Activated CD8-positive, alpha-beta T cell treated with anti-CD3 and anti-CD28 coated beads for 36 hours (primary cell): Measurements from ENCODE around the gene ZNF276. TPM values are rescaled to one million over a fixed set of nuclear protein-coding genes. Genes with fewer than 3 reads are reported as not detected.

Source experiments
- ATAC-seq: fragments of 200-7000 bp; cut with Tn5 transposase; one replicate; pipeline ENCODE4 v1.10.0; 2021; ENCODE audit warnings: mild to moderate bottlenecking, moderate library complexity
- CTCF ChIA-PET: fragments of 350-600 bp; sonication (Branson Sonifier 250); formaldehyde crosslinking; loops from one replicate; lab custom pipeline; 2021; ENCODE audit warnings: antibody characterized with exemption; lab: Charles Lee
- POLR2A ChIA-PET: fragments of 350-600 bp; sonication (Branson Sonifier 250); formaldehyde crosslinking; loops from one replicate; lab custom pipeline; 2021; ENCODE audit warnings: antibody characterized with exemption; lab: Charles Lee
- DNase-seq: peaks from one replicate; pipeline ENCODE4 v3.0.0-alpha.2; 2020
- H3K27ac Mint-ChIP-seq: one replicate; pipeline ENCODE4 v1.8.0; 2021; ENCODE audit warnings: mild to moderate bottlenecking, mixed read lengths
- H3K27me3 Mint-ChIP-seq: one replicate; pipeline ENCODE4 v1.8.0; 2021; ENCODE audit warnings: mixed read lengths
- H3K36me3 Mint-ChIP-seq: one replicate; pipeline ENCODE4 v1.8.0; 2021; ENCODE audit warnings: low read depth, mixed read lengths
- H3K4me1 Mint-ChIP-seq: one replicate; pipeline ENCODE4 v1.8.0; 2021; ENCODE audit warnings: low read depth, mixed read lengths
- H3K4me3 Mint-ChIP-seq: one replicate; pipeline ENCODE4 v1.8.0; 2021; ENCODE audit warnings: mild to moderate bottlenecking, moderate library complexity, mixed read lengths
- H3K9me3 Mint-ChIP-seq: one replicate; pipeline ENCODE4 v1.8.0; 2021; ENCODE audit warnings: mixed read lengths
- CTCF ChIP-seq: fragments of 200-600 bp; IDR thresholded peaks from one replicate; pipeline ENCODE4 v1.8.0; 2022; ENCODE audit warnings: antibody characterized with exemption, mild to moderate bottlenecking
- intact Hi-C: fragments of 100-400 bp; cut with micrococcal nuclease; formaldehyde crosslinking; loops from one replicate; pipeline ENCODE4 v1.10.0; 2022
- total RNA-seq, 2 experiments: library from RNA; stranded (reverse); gene quantifications; one replicate each; pipeline ENCODE4 v1.2.3, GENCODE V29; 2021

The ZNF276 gene
- total RNA-seq, 2 experiments from 2014 or later = 24.6 to 27.9 TPM

- Mint-ChIP-seq H3K27me3 (no peaks in the 10 kb centered on the region), H3K27ac (peak overlapping the region; percentile 68), H3K4me3 (peak overlapping the region; percentile 78), H3K36me3 (peaks cover 25% of the 10 kb centered on the region), H3K9me3 (no peaks in the 10 kb centered on the region), H3K4me1 (peaks cover 6% of the 10 kb centered on the region)
- intact Hi-C loops = no loop called here
- no peak for ATAC-seq
- no peak for TF ChIP-seq CTCF
- ChIA-PET CTCF (interaction anchor here (1.2 to 1.5 kb wide), 3 partner anchors 11 to 148 kb away, joined by 4 to 5 read pairs (median 4); no protein-coding TSS in a partner anchor), POLR2A (interaction anchor here (0.7 to 2.2 kb wide), 4 partner anchors 11 to 872 kb away, joined by 3 to 5 read pairs (median 4); no protein-coding TSS in a partner anchor)
- no peak for DNase-seq
Observed at GRCh38 chr16:89712274-89712781, 9.0 kb upstream of the ZNF276 start.

GRCh38 chr16:89716493-89716892 lies 4.8 kb upstream of the ZNF276 start:
- H3K36me3 Mint-ChIP-seq = peaks cover 33% of the 10 kb centered on the region
- no peak for TF ChIP-seq CTCF
- POLR2A ChIA-PET = interaction anchor here (1.1 to 2.0 kb wide), 3 partner anchors 8 to 16 kb away, joined by 3 to 8 read pairs (median 5); no protein-coding TSS in a partner anchor

GRCh38 chr16:89716916-89717687 lies 4.2 kb upstream of the ZNF276 start:
- Mint-ChIP-seq H3K9me3 (no peaks in the 10 kb centered on the region), H3K27ac (no peak overlapping the region), H3K4me3 (no peak overlapping the region), H3K4me1 (peaks cover 27% of the 10 kb centered on the region), H3K36me3 (peaks cover 33% of the 10 kb centered on the region), H3K27me3 (no peaks in the 10 kb centered on the region)
- intact Hi-C loops = no loop called here
- ATAC-seq (no peak), DNase-seq (no peak)
- CTCF ChIA-PET = interaction anchor here (0.7 to 1.8 kb wide), 3 partner anchors 12 to 17 kb away, joined by 3 to 12 read pairs (median 5); no protein-coding TSS in a partner anchor
- POLR2A ChIA-PET = interaction anchor here (0.6 to 2.0 kb wide), 6 partner anchors 7 to 22 kb away, joined by 3 to 8 read pairs (median 4); no protein-coding TSS in a partner anchor
- TF ChIP-seq CTCF = no peak

More at GRCh38 chr16:89716493-89716892, 4.8 kb upstream of the ZNF276 start:
- CTCF ChIA-PET = interaction anchor here (0.9 to 1.8 kb wide), 2 partner anchors 11 to 17 kb away, joined by 5 to 12 read pairs; no protein-coding TSS in a partner anchor
- Mint-ChIP-seq H3K27me3 (no peaks in the 10 kb centered on the region), H3K4me3 (no peak overlapping the region), H3K9me3 (no peaks in the 10 kb centered on the region), H3K4me1 (peaks cover 27% of the 10 kb centered on the region), H3K27ac (no peak overlapping the region)
- DNase-seq = no peak
- intact Hi-C loops = no loop called here
- ATAC-seq = no peak

GRCh38 chr16:89717688-89718505 lies 3.4 kb upstream of the ZNF276 start:
- Mint-ChIP-seq H3K4me3 (no peak overlapping the region), H3K27me3 (no peaks in the 10 kb centered on the region), H3K27ac (no peak overlapping the region), H3K9me3 (no peaks in the 10 kb centered on the region), H3K4me1 (peaks cover 30% of the 10 kb centered on the region), H3K36me3 (peaks cover 35% of the 10 kb centered on the region)
- ChIA-PET CTCF (interaction anchor here (0.7 kb wide), 1 partner anchor 18 kb away, joined by 3 read pairs; no protein-coding TSS in a partner anchor), POLR2A (interaction anchor here (0.6 to 2.0 kb wide), 5 partner anchors 9 to 21 kb away, joined by 3 to 8 read pairs (median 4); no protein-coding TSS in a partner anchor)
- no peak for DNase-seq
- no peak for TF ChIP-seq CTCF
- no peak for ATAC-seq
- intact Hi-C loops = no loop called here
